GM18520 (cell line): ENCODE measurements around the gene PTAFR.

ENCODE experiments used
- ATAC-seq: cut with Tn5 transposase; IDR thresholded peaks from one replicate; pipeline ENCODE4 v1.9.1; 2021; ENCODE audit not compliant: unreplicated experiment

The PTAFR gene

DNA sequence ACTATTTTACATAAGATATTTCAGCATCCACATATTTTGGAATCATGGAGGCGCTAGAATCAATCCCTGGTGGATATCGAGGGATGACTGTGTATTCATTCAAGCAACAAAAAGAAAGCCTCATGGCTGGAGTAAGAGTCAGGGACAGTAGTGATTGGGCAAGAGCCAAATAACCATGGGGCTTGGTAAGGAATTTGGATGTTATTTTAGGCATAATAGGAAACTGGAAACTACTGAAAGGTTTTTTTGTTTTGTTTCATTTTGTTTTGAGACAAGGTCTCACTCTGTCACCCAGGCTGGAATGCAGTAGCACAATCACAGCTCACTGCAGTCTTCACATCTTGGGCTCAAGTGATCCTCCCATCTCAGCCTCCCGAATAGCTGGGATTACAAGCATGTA, 54.3 kb downstream of the PTAFR start:
- ATAC-seq, result no peak

DNA sequence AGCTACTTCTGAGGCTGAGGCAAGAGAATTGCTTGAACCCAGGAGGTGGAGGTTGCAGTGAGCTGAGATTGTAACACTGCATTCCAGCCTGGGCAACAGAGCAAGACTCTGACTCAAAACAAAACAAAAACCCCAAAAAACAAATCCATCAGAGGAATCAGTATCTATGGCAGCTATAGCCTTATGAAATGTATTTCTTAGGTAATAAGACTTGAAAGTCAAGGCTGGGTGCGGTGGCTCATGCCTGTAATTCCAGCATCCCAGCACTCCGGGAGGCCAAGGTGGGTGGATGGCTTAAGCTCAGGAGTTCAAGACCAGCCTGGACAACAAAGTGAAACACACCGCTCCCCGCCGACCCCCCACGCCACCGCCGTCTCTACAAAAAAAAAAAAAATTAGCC, 56.9 kb downstream of the PTAFR start:
- no peak for ATAC-seq

DNA sequence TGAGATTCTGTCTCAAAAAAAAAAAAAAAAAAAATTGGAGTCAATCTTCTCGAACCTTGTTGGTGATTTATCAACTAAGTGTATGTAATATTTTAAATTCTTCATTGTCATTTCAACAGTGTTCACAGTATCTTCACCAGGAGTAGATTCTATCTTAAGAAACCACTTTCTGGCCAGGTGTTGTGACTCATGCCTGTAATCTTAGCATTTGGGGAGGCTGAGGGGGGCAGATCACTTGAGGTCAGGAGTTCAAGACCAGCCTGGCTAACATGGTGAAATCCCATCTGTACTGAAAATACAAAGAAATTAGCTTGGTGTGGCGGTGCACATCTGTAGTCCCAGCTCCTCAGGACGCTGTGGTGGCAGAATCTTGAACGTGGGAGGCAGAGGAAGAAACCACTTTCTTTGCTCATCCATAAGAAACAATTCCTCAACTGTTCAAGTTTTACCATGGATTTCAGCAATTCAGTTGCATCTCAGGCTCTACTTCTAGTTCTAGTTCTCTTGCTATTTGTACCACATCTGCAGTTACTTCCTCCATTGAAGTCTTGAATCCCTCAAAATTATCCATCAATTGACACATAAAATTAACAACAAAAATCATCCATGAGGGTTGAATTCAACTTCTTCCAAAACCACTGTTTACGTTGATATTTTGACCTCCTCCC, 57.7 kb downstream of the PTAFR start:
- no peak for ATAC-seq

DNA sequence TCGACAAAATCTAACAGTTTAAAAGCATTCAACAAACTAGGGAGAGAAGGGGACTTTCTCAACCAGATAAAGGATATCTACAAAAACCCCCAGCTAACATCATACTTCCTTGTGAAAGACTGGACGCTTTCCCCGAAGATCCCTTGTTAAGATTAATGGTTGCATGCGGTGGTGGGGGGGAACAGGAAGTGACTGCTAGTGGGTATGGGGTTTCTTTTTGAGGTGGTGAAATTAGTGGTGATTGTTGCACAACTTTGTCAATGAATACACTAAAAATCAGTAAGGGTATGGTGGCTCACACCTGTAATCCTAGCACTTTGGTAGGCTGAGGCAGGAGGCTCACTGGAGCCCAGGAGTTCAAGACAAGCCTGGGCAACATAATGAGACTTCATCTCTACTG, 61.2 kb downstream of the PTAFR start:
- ATAC-seq, result no peak

DNA sequence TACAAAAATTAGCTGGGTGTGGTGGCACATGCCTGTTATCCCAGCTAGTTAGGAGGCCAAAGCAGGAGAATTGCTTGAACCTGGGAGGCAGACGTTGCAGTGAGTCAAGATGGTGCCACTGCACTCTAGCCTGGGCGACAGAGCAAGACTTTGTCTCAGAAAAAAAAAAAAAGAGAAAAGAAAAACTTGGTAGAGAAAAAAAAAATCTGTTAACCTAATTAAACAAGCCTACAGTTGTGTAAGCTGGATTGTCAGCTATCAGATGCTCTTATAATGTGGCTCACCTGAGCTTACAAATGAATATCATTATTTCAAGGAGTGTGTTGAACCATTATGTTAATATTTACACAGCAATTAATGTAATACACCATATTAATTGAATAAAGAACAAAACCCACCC, 61.6 kb downstream of the PTAFR start:
- no peak for ATAC-seq

DNA sequence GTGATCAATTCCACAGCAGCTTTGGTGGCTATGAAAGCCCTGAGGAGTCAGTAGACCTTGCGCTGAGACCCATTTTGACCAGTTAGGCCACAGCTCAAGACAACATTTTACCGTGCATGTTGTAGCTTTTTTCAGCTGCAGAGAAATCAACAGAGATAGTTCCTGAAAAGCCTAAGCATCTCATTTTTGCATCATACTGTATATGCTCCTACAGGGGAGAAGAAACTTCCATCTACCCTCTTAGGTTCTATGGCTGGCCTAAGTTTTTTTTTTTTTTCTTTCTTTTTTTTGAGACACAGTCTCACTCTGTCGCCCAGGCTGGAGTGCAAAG, 63.3 kb downstream of the PTAFR start:
- ATAC-seq, result no peak

DNA sequence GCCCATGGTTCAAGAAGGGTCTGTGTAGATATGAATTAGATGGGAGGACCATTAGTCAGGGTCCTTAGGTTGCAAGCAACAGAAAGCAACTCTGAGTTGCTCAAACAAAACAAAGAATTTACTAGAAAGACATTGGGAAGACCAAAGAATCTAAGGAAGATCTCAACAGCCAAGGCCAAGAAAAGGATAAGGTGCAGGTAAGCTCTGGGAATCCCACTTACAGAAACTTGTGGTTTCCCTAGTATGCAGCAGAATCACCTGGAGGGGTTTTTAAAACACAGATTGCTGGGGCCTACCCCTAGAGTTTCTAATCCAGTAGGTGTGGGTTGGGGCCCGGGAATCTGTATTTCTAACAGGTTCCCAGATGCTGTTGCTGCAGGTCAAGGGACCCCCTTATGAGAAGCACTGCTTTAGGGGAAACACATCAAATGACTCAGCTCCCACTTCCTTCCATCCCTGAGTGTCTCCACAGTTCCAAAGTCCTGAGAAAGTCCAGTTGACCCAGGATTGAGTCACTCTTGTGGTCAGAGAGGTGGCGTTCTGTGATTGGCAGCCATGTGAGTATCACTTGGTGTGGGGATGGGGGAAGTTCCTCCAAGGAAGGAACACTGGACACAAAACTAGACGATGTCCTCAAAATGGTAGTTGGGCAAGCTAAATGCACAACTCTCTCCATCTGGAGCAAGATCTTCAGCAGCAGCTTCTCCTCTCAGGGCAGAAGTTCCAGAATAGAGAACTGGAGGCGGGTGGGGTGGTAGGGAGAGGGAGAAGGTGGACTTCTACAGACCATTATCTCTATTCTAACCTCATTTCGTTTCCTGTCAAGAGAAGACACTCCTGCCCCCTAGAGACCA, 63.9 kb downstream of the PTAFR start:
- no peak for ATAC-seq

DNA sequence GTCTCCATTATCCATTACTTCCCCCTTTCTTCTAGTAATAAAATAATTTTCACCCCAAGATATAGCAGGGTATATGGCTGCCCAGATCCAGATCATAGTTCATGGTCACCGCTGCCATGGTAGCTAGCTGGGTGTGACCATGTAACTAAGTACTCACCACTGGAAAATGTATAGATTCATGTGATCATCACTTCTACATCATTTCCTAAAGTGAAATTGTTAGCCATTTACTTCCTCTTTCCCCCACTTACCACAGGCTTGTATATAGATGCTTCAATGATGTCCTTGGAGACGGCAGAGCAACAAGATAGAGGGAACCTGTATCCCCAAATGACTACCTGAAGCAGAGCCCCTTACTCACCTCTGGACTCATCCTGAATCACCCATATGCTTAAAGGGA, 65.3 kb downstream of the PTAFR start:
- no peak for ATAC-seq

DNA sequence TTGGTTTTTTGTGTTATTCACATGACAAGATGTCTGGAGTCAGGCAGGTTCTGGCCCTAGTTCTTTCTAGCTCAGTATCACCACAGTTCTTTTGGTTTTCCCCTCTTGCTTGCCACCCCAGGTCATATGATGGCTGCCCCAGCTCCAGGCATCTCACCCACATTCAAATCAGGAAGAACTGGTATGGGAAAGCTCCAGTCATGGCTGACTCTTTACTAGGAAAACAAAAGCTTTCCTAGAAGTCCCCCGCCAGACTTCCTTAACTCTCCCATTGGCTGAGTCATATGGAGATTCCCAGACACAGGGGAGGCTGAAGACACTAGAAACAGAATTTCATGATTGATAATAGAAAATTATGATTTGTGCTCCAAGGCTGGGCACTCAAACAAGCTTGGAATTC, 65.9 kb downstream of the PTAFR start:
- ATAC-seq, result no peak

DNA sequence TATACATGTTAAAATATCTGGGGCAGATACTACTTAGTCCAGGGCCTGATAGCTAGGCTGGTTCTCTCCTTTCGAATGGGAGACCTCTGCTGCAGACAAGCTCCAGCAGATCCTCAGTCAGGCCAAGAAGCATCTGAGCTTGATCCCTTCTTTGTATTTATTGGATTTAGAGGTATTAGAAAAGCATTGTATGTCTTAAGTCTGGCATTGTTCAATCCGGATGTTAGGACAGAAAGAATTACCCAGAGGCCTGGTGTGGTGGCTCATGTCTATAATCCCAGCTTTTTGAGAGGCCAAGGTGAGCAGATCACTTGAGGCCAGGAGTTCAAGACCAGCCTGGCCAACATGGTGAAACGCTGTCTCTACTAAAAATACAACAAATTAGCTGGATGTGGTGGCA, 66.9 kb downstream of the PTAFR start:
- ATAC-seq, result no peak

DNA sequence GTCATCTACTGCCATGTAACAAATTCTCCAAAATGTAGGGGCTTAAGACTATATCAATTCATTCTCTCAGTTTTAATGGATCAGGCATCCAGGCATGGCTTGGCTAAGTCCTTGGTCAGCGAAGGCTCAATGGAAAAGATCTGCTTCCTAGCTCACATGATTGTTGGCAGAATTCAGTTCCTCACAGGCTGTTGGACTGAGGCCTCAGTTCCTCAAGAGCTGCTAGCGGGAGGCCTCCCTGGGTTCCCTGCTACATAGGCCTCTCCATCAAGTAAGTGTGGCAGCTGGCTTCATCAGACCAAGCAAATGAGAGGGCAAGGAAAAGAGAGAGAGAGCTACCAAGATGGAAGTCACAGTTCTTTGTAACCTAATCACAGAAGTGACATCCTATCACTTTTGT, 68.5 kb downstream of the PTAFR start:
- no peak for ATAC-seq

DNA sequence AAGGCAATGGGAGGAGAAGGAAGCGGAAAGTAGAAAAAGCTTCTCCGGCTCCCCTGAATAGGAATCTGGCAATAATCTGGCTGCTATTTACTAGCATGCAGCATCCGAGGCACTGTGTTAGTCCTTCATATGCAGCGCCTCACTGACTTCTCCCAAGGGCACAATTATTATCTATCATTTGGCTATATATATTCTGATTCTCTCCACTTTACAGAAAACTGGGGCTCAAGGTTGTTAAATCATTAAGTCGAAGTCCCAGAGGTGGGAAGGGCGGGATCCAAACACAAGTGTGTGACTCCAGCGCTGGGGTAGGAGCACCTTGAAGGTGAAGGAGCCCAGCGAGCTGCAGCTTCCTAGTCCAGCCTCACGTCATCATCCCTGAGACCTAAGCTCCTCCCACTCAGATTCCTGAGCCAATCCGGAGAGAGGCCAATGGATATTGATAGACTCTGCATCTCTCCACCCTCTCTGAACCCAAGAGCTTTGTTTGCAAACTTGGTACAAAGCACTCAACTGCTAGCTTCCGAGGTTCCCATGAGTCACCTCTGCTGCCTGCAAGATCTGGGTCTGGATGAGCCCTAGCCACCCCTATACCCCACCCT, 71.5 kb downstream of the PTAFR start:
- no peak for ATAC-seq

DNA sequence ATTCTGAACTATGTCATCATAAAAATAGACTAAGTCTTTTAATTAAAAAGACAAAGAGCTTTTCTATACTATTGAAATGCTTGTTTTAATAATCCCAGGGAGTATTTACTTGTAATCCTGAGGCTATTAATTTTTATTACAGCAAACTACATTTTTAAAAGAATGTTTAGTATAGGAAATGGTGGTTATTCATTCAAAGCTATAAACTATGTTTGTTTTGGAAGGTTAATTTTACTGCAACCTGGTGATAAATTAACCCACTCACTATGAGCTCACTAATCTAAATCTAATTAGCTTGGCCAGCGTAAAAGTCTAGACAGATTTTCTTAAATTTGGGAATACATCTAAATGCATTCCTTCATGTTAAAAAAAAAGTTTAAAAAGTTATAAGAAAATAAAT, 74.3 kb downstream of the PTAFR start:
- no peak for ATAC-seq

DNA sequence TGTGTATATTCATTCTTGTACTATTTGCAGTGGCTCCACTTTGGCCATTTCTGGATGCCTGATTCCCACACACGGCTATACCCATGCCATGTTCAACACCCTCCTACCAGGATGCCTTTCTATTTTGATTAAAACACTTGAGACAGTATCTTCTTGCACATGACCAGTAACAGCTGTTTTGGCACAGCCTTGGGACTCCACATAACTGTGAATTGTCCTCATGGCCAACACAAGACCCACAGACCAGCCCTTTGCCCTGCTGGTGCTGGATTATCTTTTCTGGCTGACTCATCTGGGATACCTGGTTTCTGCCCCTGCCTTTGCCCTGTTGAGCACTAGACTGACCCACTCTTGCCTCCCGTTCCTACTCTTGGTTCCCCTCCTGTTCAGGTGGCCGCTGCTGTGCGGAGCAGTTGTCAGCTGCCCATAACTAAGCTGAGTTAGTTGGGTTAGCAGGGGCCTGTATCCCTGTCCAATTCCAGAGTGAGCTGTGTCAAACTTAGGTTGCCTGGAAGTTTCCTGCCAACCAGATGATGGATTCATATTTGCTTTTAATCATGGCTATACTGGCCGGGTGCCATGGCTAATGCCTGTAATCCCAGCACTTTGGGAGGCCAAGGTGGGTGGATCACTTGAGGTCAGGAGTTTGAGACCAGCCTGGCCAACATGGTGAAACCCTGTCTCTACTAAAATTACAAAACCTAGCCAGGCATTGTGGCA, 77.3 kb downstream of the PTAFR start:
- ATAC-seq, result no peak
